Osteoblast (primary cell): ENCODE data around the gene ARMC9. TPM values are rescaled to one million over a fixed set of nuclear protein-coding genes. Genes with fewer than 3 reads are reported as not detected.

ENCODE experiments used
- DNase-seq: peaks from one replicate; pipeline ENCODE4 v3.0.0; 2011; ENCODE audit warnings: low spot score, mixed read lengths; ENCODE audit not compliant: insufficient read length; ENCODE audit errors: missing footprints
- H2AFZ ChIP-seq: 2 replicates; pipeline ENCODE4 v1.6.0; 2011; ENCODE audit warnings: mild to moderate bottlenecking, low read length
- H3K27ac ChIP-seq: 2 replicates; pipeline ENCODE4 v1.5.1; 2011; ENCODE audit warnings: mild to moderate bottlenecking, low read depth, low read length, moderate library complexity
- H3K27me3 ChIP-seq: 2 replicates; pipeline ENCODE4 v1.6.0; 2012; ENCODE audit warnings: mild to moderate bottlenecking, control low read depth, inconsistent platforms, low read length, moderate library complexity; ENCODE audit not compliant: insufficient read depth
- H3K36me3 ChIP-seq: 2 replicates; pipeline ENCODE4 v1.5.1; 2011; ENCODE audit warnings: mild to moderate bottlenecking, low read length, control low read depth, moderate library complexity; ENCODE audit not compliant: insufficient read depth
- H3K4me1 ChIP-seq: 2 replicates; pipeline ENCODE4 v1.5.1; 2011; ENCODE audit warnings: mild to moderate bottlenecking, low read length, control low read depth, moderate library complexity; ENCODE audit not compliant: insufficient read depth
- H3K4me2 ChIP-seq: 2 replicates; pipeline ENCODE4 v1.6.0; 2011; ENCODE audit warnings: mild to moderate bottlenecking, low read length; ENCODE audit not compliant: insufficient read depth
- H3K4me3 ChIP-seq: fragments of 200-600 bp; sonication (generic); 3 replicates; pipeline ENCODE4 v1.5.1; 2012; ENCODE audit warnings: mild to moderate bottlenecking, low read length, inconsistent platforms; ENCODE audit not compliant: insufficient read depth
- H3K79me2 ChIP-seq: 2 replicates; pipeline ENCODE4 v1.6.0; 2012; ENCODE audit warnings: mild to moderate bottlenecking, low read length, control low read depth, inconsistent platforms; ENCODE audit not compliant: insufficient read depth
- H3K9me3 ChIP-seq: 2 replicates; pipeline ENCODE4 v1.5.1; 2011; ENCODE audit warnings: low read depth, low read length, control low read depth
- H4K20me1 ChIP-seq: 2 replicates; pipeline ENCODE4 v1.6.0; 2012; ENCODE audit warnings: mild to moderate bottlenecking, low read length, control low read depth; ENCODE audit not compliant: insufficient read depth
- CTCF ChIP-seq: IDR thresholded peaks from 2 replicates; pipeline ENCODE4 v1.5.1; 2011; ENCODE audit warnings: mild to moderate bottlenecking, low read depth, low read length, moderate library complexity; ENCODE audit errors: extremely low read depth
- total RNA-seq: library from RNA; depleted of rRNA; stranded (reverse); fragments of >200 nt; gene quantifications from 2 replicates; pipeline ENCODE4 v1.2.3, GENCODE V29; 2012

The ARMC9 gene
- total RNA-seq, 1 donor, result 221 TPM

- H3K27me3 ChIP-seq, result no peaks in the 10 kb centered on the region
- no peak overlapping the region for H2AFZ ChIP-seq
- no peak for DNase-seq
- H3K4me1 ChIP-seq, result no peaks in the 10 kb centered on the region
- H3K4me2 ChIP-seq, result no peak overlapping the region
- H3K79me2 ChIP-seq, result no peaks in the 10 kb centered on the region
- peaks cover 72% of the 10 kb centered on the region for H3K36me3 ChIP-seq
- no peak for TF ChIP-seq CTCF
- no peaks in the 10 kb centered on the region for H4K20me1 ChIP-seq
- H3K27ac ChIP-seq, result no peak overlapping the region
- no peak overlapping the region for H3K4me3 ChIP-seq
- H3K9me3 ChIP-seq, result no peaks in the 10 kb centered on the region
Observed at GRCh38 chr2:231280846-231281245, 82.4 kb downstream of the ARMC9 start.

- no peaks in the 10 kb centered on the region for H3K79me2 ChIP-seq
- H3K9me3 ChIP-seq, result no peaks in the 10 kb centered on the region
- H3K27ac ChIP-seq, result no peak overlapping the region
- no peaks in the 10 kb centered on the region for H4K20me1 ChIP-seq
- H3K4me3 ChIP-seq, result no peak overlapping the region
- DNase-seq, result no peak
- H3K4me1 ChIP-seq, result no peaks in the 10 kb centered on the region
- no peak overlapping the region for H2AFZ ChIP-seq
- peaks cover 62% of the 10 kb centered on the region for H3K36me3 ChIP-seq
- H3K27me3 ChIP-seq, result no peaks in the 10 kb centered on the region
- no peak for TF ChIP-seq CTCF
- no peak overlapping the region for H3K4me2 ChIP-seq
Observed at GRCh38 chr2:231284296-231284695, 85.9 kb downstream of the ARMC9 start.

- Histone ChIP-seq H3K4me1 (no peaks in the 10 kb centered on the region), H3K36me3 (peaks cover 52% of the 10 kb centered on the region), H3K79me2 (no peaks in the 10 kb centered on the region), H3K27ac (no peak overlapping the region), H3K27me3 (no peaks in the 10 kb centered on the region), H3K9me3 (no peaks in the 10 kb centered on the region), H4K20me1 (no peaks in the 10 kb centered on the region), H3K4me3 (no peak overlapping the region), H3K4me2 (no peak overlapping the region), H2AFZ (no peak overlapping the region)
- TF ChIP-seq CTCF, result no peak
- no peak for DNase-seq
Observed at GRCh38 chr2:231286964-231287363, 88.5 kb downstream of the ARMC9 start.

GRCh38 chr2:231287696-231288095, 89.3 kb downstream of the ARMC9 start:
- no peak for DNase-seq
- Histone ChIP-seq H3K27ac (no peak overlapping the region), H4K20me1 (no peaks in the 10 kb centered on the region), H3K79me2 (no peaks in the 10 kb centered on the region), H3K4me2 (no peak overlapping the region), H3K4me1 (no peaks in the 10 kb centered on the region), H3K4me3 (no peak overlapping the region), H3K9me3 (no peaks in the 10 kb centered on the region), H2AFZ (no peak overlapping the region), H3K27me3 (no peaks in the 10 kb centered on the region), H3K36me3 (peaks cover 52% of the 10 kb centered on the region)
- no peak for TF ChIP-seq CTCF
